AG04450 (cell line): ENCODE data around the gene UBR4. TPM values are rescaled to one million over a fixed set of nuclear protein-coding genes. Genes with fewer than 3 reads are reported as not detected.
A peak's percentile ranks its signal among the peaks of the same experiment; 100 is the strongest.

Experiments
- CTCF ChIA-PET: fragments of 300-600, 350-600 bp; formaldehyde crosslinking; extraction: SDS; loops from one replicate; lab custom pipeline; 2022; ENCODE audit warnings: antibody characterized with exemption, inconsistent platforms; lab: Charles Lee
- POLR2A ChIA-PET: fragments of 350-600 bp; formaldehyde crosslinking; extraction: SDS; loops from one replicate; lab custom pipeline; 2021; ENCODE audit warnings: antibody characterized with exemption, inconsistent platforms; lab: Yijun Ruan, JAX
- DNase-seq: peaks from one replicate; pipeline ENCODE4 v3.0.0-alpha.2; 2011; ENCODE audit warnings: low read depth, low spot score
- H3K27ac ChIP-seq: one replicate; pipeline ENCODE4 v1.5.1; 2012; ENCODE audit warnings: low read depth, low read length, control low read depth
- H3K27me3 ChIP-seq: one replicate; pipeline ENCODE4 v1.6.0; 2012; ENCODE audit warnings: low read length; ENCODE audit not compliant: control insufficient read depth, insufficient read depth
- H3K4me3 ChIP-seq: 2 replicates; pipeline ENCODE4 v1.5.1; 2011; ENCODE audit warnings: mild to moderate bottlenecking, low read depth, low read length, control low read depth
- H3K9me3 ChIP-seq: 2 replicates; pipeline ENCODE4 v1.5.1; 2012; ENCODE audit warnings: low read length; ENCODE audit not compliant: control insufficient read depth, insufficient read depth
- CTCF ChIP-seq: IDR thresholded peaks from 2 replicates; pipeline ENCODE4 v1.5.1; 2011; ENCODE audit warnings: low read depth, low read length, control low read depth, inconsistent platforms
- polyA plus RNA-seq: library from polyadenylated mRNA; depleted of rRNA; stranded (reverse); fragments of >200 nt; gene quantifications from 2 replicates; pipeline ENCODE4 v1.2.3, GENCODE V29; 2011

The UBR4 gene
- polyA plus RNA-seq, 1 experiment: 91.9 TPM

- no peak overlapping the region for H3K4me3 ChIP-seq
- no peak overlapping the region for H3K27ac ChIP-seq
- DNase-seq: no peak
- H3K27me3 ChIP-seq: no peaks in the 10 kb centered on the region
- TF ChIP-seq CTCF: no peak
- ChIA-PET CTCF (interaction anchor here (2.4 to 7.6 kb wide), 3 partner anchors 173 to 179 kb away, joined by 14 to 82 read pairs (median 25); no protein-coding TSS in a partner anchor), POLR2A (no interaction called here)
- no peaks in the 10 kb centered on the region for H3K9me3 ChIP-seq
Observed at GRCh38 chr1:19086176-19086875, 123.7 kb downstream of the UBR4 start.

- no peak for DNase-seq
- Histone ChIP-seq H3K27ac (no peak overlapping the region), H3K27me3 (no peaks in the 10 kb centered on the region), H3K9me3 (no peaks in the 10 kb centered on the region), H3K4me3 (no peak overlapping the region)
- CTCF ChIA-PET: interaction anchor here (2.4 kb wide), 1 partner anchor 171 kb away, joined by 14 read pairs; no protein-coding TSS in a partner anchor
- POLR2A ChIA-PET: no interaction called here
- TF ChIP-seq CTCF: no peak
Observed at GRCh38 chr1:19084206-19084738, 125.8 kb downstream of the UBR4 start.

- Histone ChIP-seq H3K4me3 (no peak overlapping the region), H3K27me3 (no peaks in the 10 kb centered on the region), H3K27ac (no peak overlapping the region), H3K9me3 (no peaks in the 10 kb centered on the region)
- DNase-seq: no peak
- CTCF ChIA-PET: interaction anchor here (1.7 kb wide), 1 partner anchor 171 kb away, joined by 3 read pairs; no protein-coding TSS in a partner anchor
- POLR2A ChIA-PET: interaction anchor here (0.6 kb wide), 1 partner anchor 8 kb away, joined by 4 read pairs; no protein-coding TSS in a partner anchor
- TF ChIP-seq CTCF: no peak
Observed at GRCh38 chr1:19083081-19083480, 127.0 kb downstream of the UBR4 start.

- ChIA-PET CTCF (interaction anchor here (1.6 to 2.0 kb wide), 3 partner anchors 169 to 174 kb away, joined by 3 to 11 read pairs (median 7); no protein-coding TSS in a partner anchor), POLR2A (no interaction called here)
- TF ChIP-seq CTCF: no peak
- no peak for DNase-seq
- Histone ChIP-seq H3K9me3 (no peaks in the 10 kb centered on the region), H3K27me3 (no peaks in the 10 kb centered on the region), H3K27ac (peak overlapping the region; percentile 31), H3K4me3 (no peak overlapping the region)
Observed at GRCh38 chr1:19081218-19081893, 128.7 kb downstream of the UBR4 start.
